Keratinocyte (primary cell): Measurements from ENCODE around the gene SLC9A8. TPM values are rescaled to one million over a fixed set of nuclear protein-coding genes. Genes with fewer than 3 reads are reported as not detected.

Experiments used
- DNase-seq: peaks from one replicate; pipeline ENCODE4 v3.0.0-alpha.2; 2011; ENCODE audit warnings: low read depth, missing footprints, low spot score
- FAIRE-seq: peaks from 2 replicates; lab custom pipeline; 2011; peaks lifted over from hg19 to GRCh38; lab: Jason Lieb, UNC
- H2AFZ ChIP-seq: 2 replicates; pipeline ENCODE4 v1.6.0; 2012; ENCODE audit warnings: low read length, control low read depth, inconsistent platforms; ENCODE audit not compliant: control insufficient read depth
- H3K27ac ChIP-seq: 2 replicates; pipeline ENCODE4 v1.5.1; 2011; ENCODE audit warnings: low read length; ENCODE audit not compliant: control insufficient read depth, insufficient read depth
- H3K27me3 ChIP-seq: 3 replicates; pipeline ENCODE4 v1.6.0; 2011; ENCODE audit warnings: low read length; ENCODE audit not compliant: control insufficient read depth, insufficient read depth; ENCODE audit errors: extremely low read depth
- H3K36me3 ChIP-seq, 2 experiments: 2 replicates in 1 of 2; 3 replicates in 1 of 2; pipeline ENCODE4 v1.5.1; 2011; ENCODE audit warnings: low read length in 2 of 2, mild to moderate bottlenecking in 1 of 2; ENCODE audit not compliant: control insufficient read depth in 2 of 2, insufficient read depth in 2 of 2; ENCODE audit errors: extremely low read depth in 1 of 2
- H3K4me1 ChIP-seq: 3 replicates; pipeline ENCODE4 v1.5.1; 2011; ENCODE audit warnings: low read length; ENCODE audit not compliant: control insufficient read depth, insufficient read depth; ENCODE audit errors: extremely low read depth
- H3K4me2 ChIP-seq: 3 replicates; pipeline ENCODE4 v1.6.0; 2011; ENCODE audit warnings: low read depth, low read length; ENCODE audit not compliant: control insufficient read depth, insufficient read depth; ENCODE audit errors: extremely low read depth
- H3K4me3 ChIP-seq, 3 experiments: fragments of 200-600 bp in 1 of 3; sonication (generic) in 1 of 3; 2 replicates in 2 of 3; 3 replicates in 1 of 3; pipeline ENCODE4 v1.5.1; 2011 to 2016; ENCODE audit warnings: low read length in 3 of 3, mild to moderate bottlenecking in 3 of 3, control low read depth in 2 of 3, inconsistent platforms in 1 of 3, low read depth in 1 of 3, mixed read lengths in 1 of 3, mixed run types in 1 of 3, moderate library complexity in 1 of 3; ENCODE audit not compliant: control insufficient read depth in 2 of 3, insufficient read depth in 2 of 3; ENCODE audit errors: extremely low read depth in 1 of 3
- H3K79me2 ChIP-seq: 2 replicates; pipeline ENCODE4 v1.6.0; 2012; ENCODE audit warnings: low read length; ENCODE audit not compliant: control insufficient read depth, insufficient read depth
- H3K9ac ChIP-seq: 3 replicates; pipeline ENCODE4 v1.6.0; 2011; ENCODE audit warnings: low read length; ENCODE audit not compliant: control insufficient read depth, insufficient read depth; ENCODE audit errors: extremely low read depth
- H3K9me1 ChIP-seq: 3 replicates; pipeline ENCODE4 v1.6.0; 2011; ENCODE audit warnings: low read length; ENCODE audit not compliant: control insufficient read depth, insufficient read depth; ENCODE audit errors: extremely low read depth
- H3K9me3 ChIP-seq: 2 replicates; pipeline ENCODE4 v1.5.1; 2012; ENCODE audit warnings: low read depth, low read length; ENCODE audit not compliant: control insufficient read depth
- H4K20me1 ChIP-seq: 3 replicates; pipeline ENCODE4 v1.6.0; 2011; ENCODE audit warnings: low read length; ENCODE audit not compliant: control insufficient read depth, insufficient read depth; ENCODE audit errors: extremely low read depth
- CTCF ChIP-seq, 3 experiments: IDR thresholded peaks in 1 of 3; conservative IDR thresholded peaks in 1 of 3; optimal IDR thresholded peaks in 1 of 3; 2 replicates in 2 of 3; 3 replicates in 1 of 3; pipeline versions ENCODE3 to v1.5.1; 2011; ENCODE audit warnings: low read length in 3 of 3, mild to moderate bottlenecking in 3 of 3, moderate library complexity in 2 of 3, control low read depth in 1 of 3, inconsistent platforms in 1 of 3; ENCODE audit not compliant: insufficient read depth in 2 of 3; ENCODE audit errors: extremely low read depth in 1 of 3
- EZH2 ChIP-seq: IDR thresholded peaks from one replicate; pipeline ENCODE4 v1.6.1; 2012; ENCODE audit warnings: inconsistent platforms, mild to moderate bottlenecking, low read length, moderate library complexity
- dilution Hi-C: fragments of 300-500 bp; cut with MboI; formaldehyde crosslinking; loops from one replicate; pipeline ENCODE4 v1.7.0; 2020; ENCODE audit warnings: low sequenced_read_pairs; ENCODE audit not compliant: extremely low pct_ligation_motif_present
- polyA plus RNA-seq, 5 experiments: library from polyadenylated mRNA; depleted of rRNA in 3 of 5; stranded (reverse) in 3 of 5; stranded (forward) in 1 of 5; unstranded in 1 of 5; fragments of >200 nt; gene quantifications; 1 replicate in 1 of 5; 2 replicates in 3 of 5; 3 replicates in 1 of 5; pipeline versions ENCODE4 v1.2.1 to v1.2.3, GENCODE V29; 2011 to 2012; ENCODE audit warnings: missing spikeins in 2 of 5, low read depth in 1 of 5, low replicate concordance in 1 of 5

Gene SLC9A8
- polyA plus RNA-seq, 1 donor (not counting 4 experiments of a cell fraction or from before 2014, with no cell fraction given): 1.9 TPM

DNA sequence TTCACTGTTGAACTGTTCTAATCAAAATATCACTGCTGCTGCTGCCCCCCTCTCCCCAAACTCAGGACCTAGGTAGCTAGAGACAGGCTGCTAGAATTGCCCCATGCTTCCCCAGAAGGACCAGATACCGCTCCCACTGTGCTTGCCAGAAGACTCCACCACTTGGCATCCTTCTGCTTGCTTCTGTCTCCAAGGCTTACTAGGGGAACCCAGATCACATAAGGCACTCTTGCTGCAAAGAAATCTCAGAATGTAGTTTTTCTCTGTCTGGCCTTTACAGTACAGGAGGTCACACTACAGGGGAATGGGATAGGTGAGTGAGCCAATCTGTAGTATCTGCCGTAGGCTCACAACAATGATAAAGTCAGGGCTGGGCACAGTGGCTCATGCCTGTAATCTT, 21.5 kb upstream of the SLC9A8 start:
- H2AFZ ChIP-seq: no peak overlapping the region
- H3K9ac ChIP-seq: no peak overlapping the region
- TF ChIP-seq EZH2 (no peak), CTCF (optimal IDR thresholded peaks at IDR 0.05 in 1 of 3, IDR thresholded peaks at IDR 0.05 in 1 of 3, conservative IDR thresholded peaks at IDR 0.05 in 1 of 3; ENCODE audit: extremely low read depth in 1 of 3, insufficient read depth in 2 of 3, low read length in 3 of 3) (no peak)
- H3K9me1 ChIP-seq: no peaks in the 10 kb centered on the region
- H4K20me1 ChIP-seq: no peaks in the 10 kb centered on the region
- H3K79me2 ChIP-seq: no peaks in the 10 kb centered on the region
- no peak for FAIRE-seq
- H3K9me3 ChIP-seq: no peaks in the 10 kb centered on the region
- peaks cover 7% of the 10 kb centered on the region for H3K4me1 ChIP-seq
- no peak overlapping the region for H3K4me3 ChIP-seq
- dilution Hi-C loops: no loop called here
- H3K27me3 ChIP-seq: no peaks in the 10 kb centered on the region
- H3K27ac ChIP-seq: no peak overlapping the region
- DNase-seq: no peak
- H3K36me3 ChIP-seq: no peaks in the 10 kb centered on the region
- no peak overlapping the region for H3K4me2 ChIP-seq

DNA sequence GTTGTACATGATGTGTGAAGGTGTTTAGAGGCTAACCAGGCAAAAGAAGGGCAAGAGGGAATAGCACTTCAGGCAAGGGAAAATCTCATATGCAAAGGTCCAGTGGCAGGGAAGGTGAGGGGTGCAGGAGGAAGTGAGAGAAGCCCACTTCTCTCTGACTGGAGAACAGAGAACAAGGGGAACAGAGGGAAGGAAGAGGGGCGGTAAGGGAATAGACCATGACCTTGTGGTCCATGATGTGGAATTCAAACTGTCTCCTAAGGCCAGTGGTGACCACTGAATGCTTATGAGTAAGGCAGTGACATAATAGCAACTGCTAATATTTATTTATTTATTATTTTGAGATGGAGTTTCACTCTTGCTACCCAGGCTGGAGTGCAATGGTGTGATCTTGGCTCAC, 20.6 kb upstream of the SLC9A8 start:
- FAIRE-seq (no peak), DNase-seq (no peak)
- Histone ChIP-seq H3K36me3 (no peaks in the 10 kb centered on the region), H2AFZ (no peak overlapping the region), H3K9ac (no peak overlapping the region), H3K27ac (no peak overlapping the region), H3K79me2 (no peaks in the 10 kb centered on the region), H4K20me1 (no peaks in the 10 kb centered on the region), H3K9me1 (no peaks in the 10 kb centered on the region), H3K4me2 (no peak overlapping the region), H3K9me3 (no peaks in the 10 kb centered on the region), H3K27me3 (no peaks in the 10 kb centered on the region), H3K4me1 (peaks cover 7% of the 10 kb centered on the region), H3K4me3 (no peak overlapping the region)
- no peak for TF ChIP-seq EZH2
- TF ChIP-seq CTCF (optimal IDR thresholded peaks at IDR 0.05 in 1 of 3, IDR thresholded peaks at IDR 0.05 in 1 of 3, conservative IDR thresholded peaks at IDR 0.05 in 1 of 3; ENCODE audit: extremely low read depth in 1 of 3, insufficient read depth in 2 of 3, low read length in 3 of 3): no peak
- dilution Hi-C loops: no loop called here
